ENCODE measurements around the gene RALB. TPM values are rescaled to one million over a fixed set of nuclear protein-coding genes. Genes with fewer than 3 reads are reported as not detected.
"Not testable (repeated sequence)": the region's sequence is repeated elsewhere in the genome, so short reads cannot be mapped to it uniquely, and the experiment has no call there.

RALB gene
- total RNA-seq, 2 experiments from 2014 or later, result 34.0 to 34.3 TPM

DNA sequence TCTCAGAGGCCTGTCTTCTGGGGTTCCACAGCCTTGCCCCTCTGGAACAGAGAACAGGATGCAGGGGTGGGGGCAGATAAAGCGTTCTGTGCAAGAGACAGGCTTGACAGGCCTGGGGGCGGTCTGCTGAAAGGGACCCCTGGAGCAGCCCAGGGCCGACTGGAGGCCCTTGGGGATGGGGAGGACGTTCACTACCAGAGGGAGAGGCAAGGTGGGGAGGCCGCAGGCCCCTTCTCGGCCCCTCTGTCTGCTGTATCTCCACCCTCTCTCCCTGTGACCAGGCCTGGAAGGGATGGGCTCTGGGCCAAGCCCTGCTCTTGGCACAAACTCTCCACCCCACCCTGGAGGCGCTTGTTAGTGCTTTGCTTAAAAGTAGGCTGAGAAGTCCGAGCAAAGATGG is 66.0 kb downstream of the RALB start:
- Mint-ChIP-seq H3K9me3 (ENCODE audit: low read depth) (no peaks in the 10 kb centered on the region), H3K27ac (no peak overlapping the region), H3K4me1 (peaks cover 16% of the 10 kb centered on the region), H3K4me3 (no peak overlapping the region), H3K27me3 (no peaks in the 10 kb centered on the region), H3K36me3 (ENCODE audit: low read depth) (no peaks in the 10 kb centered on the region)
- no peak for DNase-seq
- intact Hi-C loops (cut with DNase I, micrococcal nuclease), result loop anchor here in 1 of 2 experiments (10.0 kb wide), 1 partner anchor 494 kb away; no protein-coding TSS in a partner anchor
- POLR2A ChIA-PET, result no interaction called here
- no peak for ATAC-seq
- CTCF ChIA-PET, result no interaction called here

DNA sequence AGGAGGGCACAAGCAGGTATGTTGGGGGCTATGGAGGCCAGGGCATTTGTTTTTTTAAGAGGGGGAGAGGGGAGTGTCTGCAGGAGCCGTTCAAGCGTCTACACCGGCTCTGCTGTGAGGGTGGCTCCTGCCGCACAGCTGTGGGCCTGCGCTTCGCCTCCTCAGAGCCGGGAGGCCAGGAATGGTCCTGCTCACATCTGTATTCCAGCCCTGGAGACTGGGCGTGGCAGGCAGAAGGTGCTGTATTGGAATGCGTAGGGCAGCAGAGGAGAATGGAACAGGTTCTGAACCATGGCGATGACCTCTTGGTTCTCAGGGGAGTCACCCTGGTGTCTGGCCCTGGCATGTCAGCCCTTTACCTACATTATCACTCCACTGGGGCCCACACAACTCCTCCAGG is 66.5 kb downstream of the RALB start:
- Mint-ChIP-seq H3K9me3 (ENCODE audit: low read depth) (no peaks in the 10 kb centered on the region), H3K27ac (no peak overlapping the region), H3K27me3 (no peaks in the 10 kb centered on the region), H3K36me3 (ENCODE audit: low read depth) (no peaks in the 10 kb centered on the region), H3K4me1 (peaks cover 11% of the 10 kb centered on the region), H3K4me3 (no peak overlapping the region)
- CTCF ChIA-PET, result no interaction called here
- ATAC-seq (no peak), DNase-seq (no peak)
- intact Hi-C loops (cut with DNase I, micrococcal nuclease), result loop anchor here in 1 of 2 experiments (10.0 kb wide), 1 partner anchor 494 kb away; no protein-coding TSS in a partner anchor
- POLR2A ChIA-PET, result no interaction called here

DNA sequence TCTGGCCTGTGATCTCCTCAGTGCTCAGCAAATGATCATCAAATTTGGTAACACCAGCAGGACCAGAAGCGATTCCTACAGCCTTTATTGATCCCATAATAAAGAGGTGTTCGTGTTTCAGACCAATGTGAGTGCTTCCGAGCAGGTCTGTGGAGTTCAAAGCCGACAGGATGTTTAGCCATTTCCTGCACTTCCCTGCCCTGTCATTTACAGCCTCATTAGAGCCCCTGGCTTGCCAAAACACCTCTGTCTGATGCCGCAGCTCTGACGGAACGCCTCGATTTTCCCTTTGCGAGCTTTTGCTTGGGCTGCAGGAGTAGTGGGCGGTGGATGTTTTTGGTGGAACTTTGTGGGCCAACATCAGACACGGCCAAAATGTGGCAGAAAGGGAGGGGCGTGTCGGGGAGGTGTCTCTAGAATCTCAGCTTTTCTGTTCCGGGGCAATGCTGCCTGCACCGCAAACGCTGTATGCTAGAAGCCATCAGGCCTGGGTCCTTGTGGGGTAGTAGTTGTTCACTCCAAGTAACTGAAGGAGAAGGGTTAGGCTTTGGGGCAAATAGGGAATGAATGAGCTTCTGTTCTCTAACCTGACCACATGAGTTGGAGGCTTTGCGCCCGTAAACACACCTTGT is 67.2 kb downstream of the RALB start:
- intact Hi-C loops (cut with DNase I, micrococcal nuclease), result loop anchor here in 1 of 2 experiments (10.0 kb wide), 1 partner anchor 495 kb away; no protein-coding TSS in a partner anchor
- CTCF ChIA-PET, result interaction anchor here (0.7 to 1.1 kb wide), 4 partner anchors 23 to 801 kb away, joined by 3 to 5 read pairs (median 4); no protein-coding TSS in a partner anchor
- Mint-ChIP-seq H3K27me3 (no peaks in the 10 kb centered on the region), H3K27ac (no peak overlapping the region), H3K9me3 (ENCODE audit: low read depth) (no peaks in the 10 kb centered on the region), H3K36me3 (ENCODE audit: low read depth) (no peaks in the 10 kb centered on the region), H3K4me3 (no peak overlapping the region), H3K4me1 (peaks cover 4% of the 10 kb centered on the region)
- POLR2A ChIA-PET, result no interaction called here
- DNase-seq (no peak), ATAC-seq (no peak)

DNA sequence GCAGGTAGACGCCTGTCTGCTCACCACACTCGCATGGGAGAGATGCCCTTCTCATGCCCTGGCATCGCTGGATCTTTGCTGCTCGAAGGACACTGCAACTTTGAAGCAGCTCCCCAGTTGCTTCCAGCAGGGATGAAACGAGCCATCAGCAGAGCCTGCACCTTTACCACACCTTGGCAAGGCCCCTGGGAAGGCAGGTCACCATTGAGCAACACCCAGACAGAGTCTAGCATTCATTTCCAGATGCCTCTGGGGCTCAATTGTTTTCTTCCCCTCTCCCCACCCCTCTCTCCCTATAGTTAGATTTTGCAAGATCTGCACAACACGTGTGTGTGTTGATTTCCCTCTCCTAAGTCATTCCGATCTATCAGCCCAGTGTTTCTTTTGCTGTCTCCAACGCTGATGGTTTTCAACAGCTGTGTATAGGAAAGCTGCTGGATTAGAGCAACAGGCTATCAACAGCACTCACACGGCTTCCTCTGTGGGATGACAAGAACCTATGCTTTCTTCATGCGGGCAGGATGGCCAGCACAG is 67.7 kb downstream of the RALB start:
- CTCF ChIA-PET, result interaction anchor here (0.7 to 1.1 kb wide), 5 partner anchors 13 to 800 kb away, joined by 3 to 5 read pairs (median 3); no protein-coding TSS in a partner anchor

DNA sequence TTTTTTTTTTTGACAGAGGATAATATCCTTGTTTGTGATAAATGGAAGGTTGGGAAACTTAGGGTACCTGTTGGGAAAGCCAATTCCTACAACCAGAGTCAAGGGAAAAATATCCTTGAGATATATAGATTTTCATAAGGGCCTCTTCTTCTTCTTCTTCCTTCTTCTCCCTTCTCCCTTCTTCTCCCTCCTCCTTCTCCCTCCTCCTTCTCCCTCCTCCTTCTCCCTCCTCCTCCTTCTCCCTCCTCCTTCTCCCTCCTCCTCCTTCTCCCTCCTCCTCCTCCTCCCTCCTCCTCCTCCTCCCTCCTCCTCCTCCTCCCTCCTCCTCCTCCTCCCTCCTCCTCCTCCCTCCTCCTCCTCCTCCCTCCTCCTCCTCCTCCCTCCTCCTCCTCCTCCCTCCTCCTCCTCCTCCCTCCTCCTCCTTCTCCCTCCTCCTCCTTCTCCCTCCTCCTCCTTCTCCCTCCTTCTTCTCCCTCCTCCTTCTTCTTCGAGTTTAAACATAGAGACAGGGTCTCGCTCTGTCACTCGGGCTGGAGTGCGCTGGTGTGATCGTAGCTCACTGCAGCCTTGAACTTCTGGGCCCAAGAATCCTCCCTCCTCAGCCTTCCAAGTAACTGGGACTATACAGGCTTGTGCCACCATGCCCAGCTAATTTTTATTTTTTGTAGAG is 68.4 kb downstream of the RALB start:
- H3K4me1 Mint-ChIP-seq; intact Hi-C loops (cut with DNase I, micrococcal nuclease); H3K4me3 Mint-ChIP-seq; ATAC-seq; H3K27ac Mint-ChIP-seq; DNase-seq; POLR2A ChIA-PET; H3K9me3 Mint-ChIP-seq (ENCODE audit: low read depth); H3K36me3 Mint-ChIP-seq (ENCODE audit: low read depth); H3K27me3 Mint-ChIP-seq: not testable (repeated sequence)
- CTCF ChIA-PET, result interaction anchor here (0.6 to 0.9 kb wide), 3 partner anchors 12 to 566 kb away, joined by 3 read pairs; no protein-coding TSS in a partner anchor

More for the DNA sequence above, 67.7 kb downstream of the RALB start:
- POLR2A ChIA-PET, result no interaction called here
- H3K27ac Mint-ChIP-seq, result no peak overlapping the region
- no peaks in the 10 kb centered on the region for H3K9me3 Mint-ChIP-seq (ENCODE audit: low read depth)
- no peak for ATAC-seq
- no peaks in the 10 kb centered on the region for H3K27me3 Mint-ChIP-seq
- no peak for DNase-seq
- intact Hi-C loops (cut with DNase I, micrococcal nuclease), result no loop called here
- H3K36me3 Mint-ChIP-seq (ENCODE audit: low read depth), result no peaks in the 10 kb centered on the region
- no peaks in the 10 kb centered on the region for H3K4me1 Mint-ChIP-seq
- H3K4me3 Mint-ChIP-seq, result no peak overlapping the region

DNA sequence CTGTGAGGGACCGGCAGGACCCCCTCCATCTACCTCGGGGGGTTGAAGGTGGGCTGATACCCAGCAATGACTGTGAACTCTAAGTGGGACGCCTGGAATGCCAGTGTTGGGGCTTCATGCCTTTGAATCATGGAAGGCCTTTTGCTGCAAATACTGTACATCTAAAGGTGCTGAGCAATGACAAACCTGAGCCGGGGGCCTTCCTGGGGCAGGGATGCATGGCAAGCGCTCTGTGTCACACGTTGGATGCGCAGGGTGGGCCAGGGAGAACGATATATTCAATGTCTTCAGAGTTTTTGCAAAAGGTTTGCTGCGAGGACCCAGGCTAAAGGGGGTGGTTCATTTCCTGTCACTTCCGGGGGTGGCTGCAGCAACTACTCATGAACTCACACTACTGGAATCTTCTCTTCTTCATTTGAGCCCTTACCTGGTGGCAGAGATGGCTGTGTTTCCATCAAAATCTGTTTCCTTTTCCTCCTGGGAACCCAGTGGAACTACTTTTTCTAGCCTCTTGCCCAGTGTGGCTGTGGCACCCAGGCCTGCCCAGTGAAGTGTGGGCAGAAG is 69.2 kb downstream of the RALB start:
- Mint-ChIP-seq H3K27me3 (no peaks in the 10 kb centered on the region), H3K36me3 (ENCODE audit: low read depth) (no peaks in the 10 kb centered on the region), H3K9me3 (ENCODE audit: low read depth) (no peaks in the 10 kb centered on the region), H3K4me3 (no peak overlapping the region), H3K4me1 (no peaks in the 10 kb centered on the region), H3K27ac (no peak overlapping the region)
- POLR2A ChIA-PET, result no interaction called here
- intact Hi-C loops (cut with DNase I, micrococcal nuclease), result no loop called here
- DNase-seq (no peak), ATAC-seq (no peak)
- CTCF ChIA-PET, result no interaction called here

DNA sequence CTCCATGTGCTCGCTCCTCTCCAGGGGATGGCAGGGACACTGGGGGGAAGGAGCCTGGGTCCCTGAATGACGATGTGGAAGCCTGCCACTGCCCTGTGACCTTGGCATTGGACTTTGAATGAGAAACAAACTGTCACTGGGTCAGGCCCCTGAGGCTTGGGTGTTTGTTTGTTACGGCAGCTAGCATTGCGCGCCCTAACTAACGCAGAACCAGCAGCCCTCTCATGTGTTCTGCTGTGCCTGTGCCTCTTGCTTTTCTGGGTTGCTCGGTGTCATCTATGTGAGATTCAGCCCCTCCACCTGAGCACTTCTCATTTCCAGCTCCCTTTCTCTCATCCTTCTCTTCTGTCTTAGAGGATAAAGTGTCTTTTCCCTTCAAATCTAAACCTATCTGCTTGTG is 69.7 kb downstream of the RALB start:
- Mint-ChIP-seq H3K27me3 (no peaks in the 10 kb centered on the region), H3K27ac (no peak overlapping the region), H3K4me3 (no peak overlapping the region), H3K36me3 (ENCODE audit: low read depth) (no peaks in the 10 kb centered on the region), H3K4me1 (no peaks in the 10 kb centered on the region), H3K9me3 (ENCODE audit: low read depth) (no peaks in the 10 kb centered on the region)
- ATAC-seq (no peak), DNase-seq (no peak)
- intact Hi-C loops (cut with DNase I, micrococcal nuclease), result no loop called here
- ChIA-PET POLR2A (no interaction called here), CTCF (no interaction called here)

DNA sequence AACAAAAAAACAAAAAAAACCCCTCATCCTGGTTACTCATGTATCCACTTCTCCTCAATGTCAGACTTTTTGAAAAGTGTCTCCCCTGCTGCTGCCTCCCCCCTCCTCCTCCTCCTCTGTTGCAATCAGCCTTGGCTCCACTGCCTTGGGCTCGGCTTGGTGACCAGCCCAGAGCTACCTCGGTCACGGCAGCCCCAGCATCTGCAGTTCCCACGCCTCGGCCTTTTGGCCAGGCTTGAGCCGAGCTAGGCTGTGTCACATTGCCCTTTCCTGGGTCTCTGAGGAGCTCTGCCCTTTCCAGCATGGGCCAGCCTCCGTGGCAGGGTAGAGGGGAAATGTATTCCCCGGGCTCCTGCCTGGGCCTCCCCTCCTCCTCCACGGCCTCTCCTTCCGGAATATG is 70.6 kb downstream of the RALB start:
- ChIA-PET POLR2A (no interaction called here), CTCF (no interaction called here)
- H3K4me3 Mint-ChIP-seq, result no peak overlapping the region
- H3K36me3 Mint-ChIP-seq (ENCODE audit: low read depth), result no peaks in the 10 kb centered on the region
- DNase-seq (no peak), ATAC-seq (no peak)
- H3K27me3 Mint-ChIP-seq, result no peaks in the 10 kb centered on the region
- no peak overlapping the region for H3K27ac Mint-ChIP-seq
- H3K4me1 Mint-ChIP-seq, result no peaks in the 10 kb centered on the region
- intact Hi-C loops (cut with DNase I, micrococcal nuclease), result no loop called here
- H3K9me3 Mint-ChIP-seq (ENCODE audit: low read depth), result no peaks in the 10 kb centered on the region

DNA sequence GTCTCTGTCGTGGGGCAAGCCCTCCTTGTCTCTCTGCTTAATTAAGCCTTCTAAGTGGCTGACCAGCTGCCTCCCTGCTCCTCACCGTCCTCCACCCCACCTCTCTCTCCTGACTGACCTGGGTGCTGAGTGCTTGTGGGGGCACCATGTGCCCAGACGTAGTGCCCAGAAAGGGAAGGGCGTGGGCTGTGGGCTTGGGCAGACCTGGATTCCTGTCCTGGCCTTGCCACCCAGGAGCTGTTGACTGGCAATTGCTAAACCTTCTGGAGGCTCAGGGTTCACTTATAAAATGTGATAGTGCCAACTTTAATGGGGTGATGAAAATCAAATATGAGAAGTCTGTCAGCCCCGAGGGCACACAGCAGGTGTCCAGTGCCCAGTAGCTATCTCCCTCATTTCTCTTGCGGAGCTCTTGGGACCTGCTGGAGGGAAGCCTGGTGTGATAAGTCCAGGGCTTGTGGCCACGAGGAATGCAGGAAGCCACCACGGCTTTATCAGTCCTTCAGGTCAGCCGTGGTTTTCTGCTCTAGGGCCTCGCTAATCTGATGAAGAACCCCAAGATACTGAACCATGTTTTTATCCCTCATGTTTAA is 71.3 kb downstream of the RALB start:
- ChIA-PET POLR2A (no interaction called here), CTCF (interaction anchor here (0.6 to 1.0 kb wide), 2 partner anchors 10 to 545 kb away, joined by 3 to 4 read pairs; no protein-coding TSS in a partner anchor)
- ATAC-seq (no peak), DNase-seq (no peak)
- H3K9me3 Mint-ChIP-seq (ENCODE audit: low read depth), result no peaks in the 10 kb centered on the region
- intact Hi-C loops (cut with DNase I, micrococcal nuclease), result no loop called here
- no peaks in the 10 kb centered on the region for H3K4me1 Mint-ChIP-seq
- H3K27me3 Mint-ChIP-seq, result no peaks in the 10 kb centered on the region
- no peak overlapping the region for H3K4me3 Mint-ChIP-seq
- H3K27ac Mint-ChIP-seq, result no peak overlapping the region
- H3K36me3 Mint-ChIP-seq (ENCODE audit: low read depth), result no peaks in the 10 kb centered on the region

DNA sequence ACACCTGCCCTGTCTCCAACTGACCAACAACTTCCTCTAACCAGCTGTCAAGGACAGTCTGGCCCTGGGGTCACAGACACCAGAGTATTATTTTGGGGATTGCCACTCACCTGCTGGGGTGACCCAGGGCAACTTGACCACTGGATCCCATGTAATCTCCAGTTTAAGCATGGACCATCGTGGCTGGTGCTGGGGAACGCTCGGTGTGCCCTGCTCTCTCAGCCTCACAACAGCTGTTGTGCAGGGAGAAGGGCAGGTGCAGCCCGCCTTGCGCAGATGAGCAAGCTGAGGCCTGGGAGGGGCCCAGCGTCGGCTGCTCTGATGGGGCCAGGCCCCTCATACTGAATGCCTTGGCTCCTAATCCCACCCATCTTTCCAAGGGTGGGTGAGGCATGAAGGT is 72.3 kb downstream of the RALB start:
- ATAC-seq (no peak), DNase-seq (no peak)
- ChIA-PET CTCF (no interaction called here), POLR2A (no interaction called here)
- intact Hi-C loops (cut with DNase I, micrococcal nuclease), result no loop called here
- no peak overlapping the region for H3K4me3 Mint-ChIP-seq
- no peaks in the 10 kb centered on the region for H3K27me3 Mint-ChIP-seq
- H3K4me1 Mint-ChIP-seq, result no peaks in the 10 kb centered on the region
- no peaks in the 10 kb centered on the region for H3K9me3 Mint-ChIP-seq (ENCODE audit: low read depth)
- H3K36me3 Mint-ChIP-seq (ENCODE audit: low read depth), result no peaks in the 10 kb centered on the region
- no peak overlapping the region for H3K27ac Mint-ChIP-seq

DNA sequence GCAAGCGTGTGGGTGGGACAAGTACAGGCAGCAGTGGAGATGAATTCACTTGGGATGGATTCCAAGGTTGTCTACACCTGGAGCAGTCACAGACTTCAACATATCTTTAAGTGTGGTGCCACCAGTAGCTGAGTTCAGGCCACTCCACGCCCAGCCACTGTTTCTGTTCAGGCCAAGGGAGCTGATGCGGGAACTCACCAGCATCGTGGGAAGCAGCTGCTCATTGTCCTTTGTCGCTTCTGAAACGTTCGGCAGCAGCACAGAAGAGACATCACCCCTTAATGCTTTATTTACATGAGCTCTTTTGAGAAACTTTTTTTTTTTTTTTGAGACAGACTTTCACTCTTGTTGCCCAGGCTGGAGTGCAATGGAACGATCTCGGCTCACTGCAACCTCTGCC is 73.4 kb downstream of the RALB start:
- intact Hi-C loops (cut with DNase I, micrococcal nuclease), result no loop called here
- POLR2A ChIA-PET, result no interaction called here
- no peaks in the 10 kb centered on the region for H3K27me3 Mint-ChIP-seq
- no peaks in the 10 kb centered on the region for H3K4me1 Mint-ChIP-seq
- no peak overlapping the region for H3K27ac Mint-ChIP-seq
- CTCF ChIA-PET, result interaction anchor here (0.6 kb wide), 1 partner anchor 22 kb away, joined by 3 read pairs; no protein-coding TSS in a partner anchor
- H3K4me3 Mint-ChIP-seq, result no peak overlapping the region
- ATAC-seq, result no peak
- no peak for DNase-seq
- H3K36me3 Mint-ChIP-seq (ENCODE audit: low read depth), result no peaks in the 10 kb centered on the region
- H3K9me3 Mint-ChIP-seq (ENCODE audit: low read depth), result no peaks in the 10 kb centered on the region
